ENCODE data around the gene ARHGAP9. TPM values are rescaled to one million over a fixed set of nuclear protein-coding genes. Genes with fewer than 3 reads are reported as not detected.

Gene ARHGAP9
- total RNA-seq, 1 experiment from 2014 or later: 3.6 TPM

- TF ChIP-seq MYBL2 (CRISPR knock-in tag; IDR thresholded peaks at IDR 0.05) (no peak), NR3C1 (CRISPR knock-in tag; conservative IDR thresholded peaks at IDR 0.05; ENCODE audit: low read depth) (no peak), TEAD4 (CRISPR knock-in tag; IDR thresholded peaks at IDR 0.05) (no peak), ZNF219 (CRISPR knock-in tag; IDR thresholded peaks at IDR 0.05; ENCODE audit: borderline replicate concordance) (no peak), ZNF671 (CRISPR knock-in tag; IDR thresholded peaks at IDR 0.05) (no peak), SMAD4 (CRISPR knock-in tag; IDR thresholded peaks at IDR 0.05) (no peak), TEAD1 (CRISPR knock-in tag; IDR thresholded peaks at IDR 0.05) (no peak), FOXP1 (CRISPR knock-in tag; IDR thresholded peaks at IDR 0.05; ENCODE audit: borderline replicate concordance) (no peak), OVOL2 (CRISPR knock-in tag; IDR thresholded peaks at IDR 0.05; ENCODE audit: borderline replicate concordance) (no peak)
- TF ChIP-seq, protein P1, sequence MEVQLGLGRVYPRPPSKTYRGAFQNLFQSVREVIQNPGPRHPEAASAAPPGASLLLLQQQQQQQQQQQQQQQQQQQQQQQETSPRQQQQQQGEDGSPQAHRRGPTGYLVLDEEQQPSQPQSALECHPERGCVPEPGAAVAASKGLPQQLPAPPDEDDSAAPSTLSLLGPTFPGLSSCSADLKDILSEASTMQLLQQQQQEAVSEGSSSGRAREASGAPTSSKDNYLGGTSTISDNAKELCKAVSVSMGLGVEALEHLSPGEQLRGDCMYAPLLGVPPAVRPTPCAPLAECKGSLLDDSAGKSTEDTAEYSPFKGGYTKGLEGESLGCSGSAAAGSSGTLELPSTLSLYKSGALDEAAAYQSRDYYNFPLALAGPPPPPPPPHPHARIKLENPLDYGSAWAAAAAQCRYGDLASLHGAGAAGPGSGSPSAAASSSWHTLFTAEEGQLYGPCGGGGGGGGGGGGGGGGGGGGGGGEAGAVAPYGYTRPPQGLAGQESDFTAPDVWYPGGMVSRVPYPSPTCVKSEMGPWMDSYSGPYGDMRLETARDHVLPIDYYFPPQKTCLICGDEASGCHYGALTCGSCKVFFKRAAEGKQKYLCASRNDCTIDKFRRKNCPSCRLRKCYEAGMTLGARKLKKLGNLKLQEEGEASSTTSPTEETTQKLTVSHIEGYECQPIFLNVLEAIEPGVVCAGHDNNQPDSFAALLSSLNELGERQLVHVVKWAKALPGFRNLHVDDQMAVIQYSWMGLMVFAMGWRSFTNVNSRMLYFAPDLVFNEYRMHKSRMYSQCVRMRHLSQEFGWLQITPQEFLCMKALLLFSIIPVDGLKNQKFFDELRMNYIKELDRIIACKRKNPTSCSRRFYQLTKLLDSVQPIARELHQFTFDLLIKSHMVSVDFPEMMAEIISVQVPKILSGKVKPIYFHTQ (CRISPR knock-in tag; IDR thresholded peaks at IDR 0.05): no peak
- TF ChIP-seq, protein P2, sequence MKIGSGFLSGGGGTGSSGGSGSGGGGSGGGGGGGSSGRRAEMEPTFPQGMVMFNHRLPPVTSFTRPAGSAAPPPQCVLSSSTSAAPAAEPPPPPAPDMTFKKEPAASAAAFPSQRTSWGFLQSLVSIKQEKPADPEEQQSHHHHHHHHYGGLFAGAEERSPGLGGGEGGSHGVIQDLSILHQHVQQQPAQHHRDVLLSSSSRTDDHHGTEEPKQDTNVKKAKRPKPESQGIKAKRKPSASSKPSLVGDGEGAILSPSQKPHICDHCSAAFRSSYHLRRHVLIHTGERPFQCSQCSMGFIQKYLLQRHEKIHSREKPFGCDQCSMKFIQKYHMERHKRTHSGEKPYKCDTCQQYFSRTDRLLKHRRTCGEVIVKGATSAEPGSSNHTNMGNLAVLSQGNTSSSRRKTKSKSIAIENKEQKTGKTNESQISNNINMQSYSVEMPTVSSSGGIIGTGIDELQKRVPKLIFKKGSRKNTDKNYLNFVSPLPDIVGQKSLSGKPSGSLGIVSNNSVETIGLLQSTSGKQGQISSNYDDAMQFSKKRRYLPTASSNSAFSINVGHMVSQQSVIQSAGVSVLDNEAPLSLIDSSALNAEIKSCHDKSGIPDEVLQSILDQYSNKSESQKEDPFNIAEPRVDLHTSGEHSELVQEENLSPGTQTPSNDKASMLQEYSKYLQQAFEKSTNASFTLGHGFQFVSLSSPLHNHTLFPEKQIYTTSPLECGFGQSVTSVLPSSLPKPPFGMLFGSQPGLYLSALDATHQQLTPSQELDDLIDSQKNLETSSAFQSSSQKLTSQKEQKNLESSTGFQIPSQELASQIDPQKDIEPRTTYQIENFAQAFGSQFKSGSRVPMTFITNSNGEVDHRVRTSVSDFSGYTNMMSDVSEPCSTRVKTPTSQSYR (CRISPR knock-in tag; IDR thresholded peaks at IDR 0.05): no peak
- TF ChIP-seq, protein P3, sequence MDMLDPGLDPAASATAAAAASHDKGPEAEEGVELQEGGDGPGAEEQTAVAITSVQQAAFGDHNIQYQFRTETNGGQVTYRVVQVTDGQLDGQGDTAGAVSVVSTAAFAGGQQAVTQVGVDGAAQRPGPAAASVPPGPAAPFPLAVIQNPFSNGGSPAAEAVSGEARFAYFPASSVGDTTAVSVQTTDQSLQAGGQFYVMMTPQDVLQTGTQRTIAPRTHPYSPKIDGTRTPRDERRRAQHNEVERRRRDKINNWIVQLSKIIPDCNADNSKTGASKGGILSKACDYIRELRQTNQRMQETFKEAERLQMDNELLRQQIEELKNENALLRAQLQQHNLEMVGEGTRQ (CRISPR knock-in tag; IDR thresholded peaks at IDR 0.05): no peak
These were observed 22.8 kb downstream of the ARHGAP9 start (continued) for GRCh38 chr12:57456737-57457490.

DNA sequence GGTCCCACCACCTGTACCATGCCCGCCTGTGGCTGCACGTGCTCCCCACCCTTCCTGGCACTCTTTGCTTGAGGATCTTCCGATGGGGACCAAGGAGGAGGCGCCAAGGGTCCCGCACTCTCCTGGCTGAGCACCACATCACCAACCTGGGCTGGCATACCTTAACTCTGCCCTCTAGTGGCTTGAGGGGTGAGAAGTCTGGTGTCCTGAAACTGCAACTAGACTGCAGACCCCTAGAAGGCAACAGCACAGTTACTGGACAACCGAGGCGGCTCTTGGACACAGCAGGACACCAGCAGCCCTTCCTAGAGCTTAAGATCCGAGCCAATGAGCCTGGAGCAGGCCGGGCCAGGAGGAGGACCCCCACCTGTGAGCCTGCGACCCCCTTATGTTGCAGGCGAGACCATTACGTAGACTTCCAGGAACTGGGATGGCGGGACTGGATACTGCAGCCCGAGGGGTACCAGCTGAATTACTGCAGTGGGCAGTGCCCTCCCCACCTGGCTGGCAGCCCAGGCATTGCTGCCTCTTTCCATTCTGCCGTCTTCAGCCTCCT, 23.4 kb downstream of the ARHGAP9 start:
- no peaks in the 10 kb centered on the region for H3K27me3 Mint-ChIP-seq (ENCODE audit: low read depth)
- H3K9me3 Mint-ChIP-seq: no peaks in the 10 kb centered on the region
- no peak overlapping the region for H3K27ac Mint-ChIP-seq
- DNase-seq (ENCODE audit: low spot score) (peak; percentile 75), ATAC-seq (peak; percentile 41)
- no peaks in the 10 kb centered on the region for H3K36me3 Mint-ChIP-seq
- CTCF ChIA-PET: interaction anchor here (0.8 to 9.4 kb wide), 28 partner anchors 10 to 369 kb away, joined by 3 to 245 read pairs (median 10); partner anchors contain the start of genes INHBC, LRP1, SHMT2 and STAC3
- peaks cover 55% of the 10 kb centered on the region for H3K4me1 Mint-ChIP-seq
- POLR2A ChIA-PET: interaction anchor here (0.5 to 2.0 kb wide), 6 partner anchors 37 to 1570 kb away, joined by 3 to 12 read pairs (median 6); no protein-coding TSS in a partner anchor
- H3K4me3 Mint-ChIP-seq: peak overlapping the region; percentile 69
- no peak for TF ChIP-seq ZNF671 (CRISPR knock-in tag; IDR thresholded peaks at IDR 0.05)
- TF ChIP-seq, protein P4, sequence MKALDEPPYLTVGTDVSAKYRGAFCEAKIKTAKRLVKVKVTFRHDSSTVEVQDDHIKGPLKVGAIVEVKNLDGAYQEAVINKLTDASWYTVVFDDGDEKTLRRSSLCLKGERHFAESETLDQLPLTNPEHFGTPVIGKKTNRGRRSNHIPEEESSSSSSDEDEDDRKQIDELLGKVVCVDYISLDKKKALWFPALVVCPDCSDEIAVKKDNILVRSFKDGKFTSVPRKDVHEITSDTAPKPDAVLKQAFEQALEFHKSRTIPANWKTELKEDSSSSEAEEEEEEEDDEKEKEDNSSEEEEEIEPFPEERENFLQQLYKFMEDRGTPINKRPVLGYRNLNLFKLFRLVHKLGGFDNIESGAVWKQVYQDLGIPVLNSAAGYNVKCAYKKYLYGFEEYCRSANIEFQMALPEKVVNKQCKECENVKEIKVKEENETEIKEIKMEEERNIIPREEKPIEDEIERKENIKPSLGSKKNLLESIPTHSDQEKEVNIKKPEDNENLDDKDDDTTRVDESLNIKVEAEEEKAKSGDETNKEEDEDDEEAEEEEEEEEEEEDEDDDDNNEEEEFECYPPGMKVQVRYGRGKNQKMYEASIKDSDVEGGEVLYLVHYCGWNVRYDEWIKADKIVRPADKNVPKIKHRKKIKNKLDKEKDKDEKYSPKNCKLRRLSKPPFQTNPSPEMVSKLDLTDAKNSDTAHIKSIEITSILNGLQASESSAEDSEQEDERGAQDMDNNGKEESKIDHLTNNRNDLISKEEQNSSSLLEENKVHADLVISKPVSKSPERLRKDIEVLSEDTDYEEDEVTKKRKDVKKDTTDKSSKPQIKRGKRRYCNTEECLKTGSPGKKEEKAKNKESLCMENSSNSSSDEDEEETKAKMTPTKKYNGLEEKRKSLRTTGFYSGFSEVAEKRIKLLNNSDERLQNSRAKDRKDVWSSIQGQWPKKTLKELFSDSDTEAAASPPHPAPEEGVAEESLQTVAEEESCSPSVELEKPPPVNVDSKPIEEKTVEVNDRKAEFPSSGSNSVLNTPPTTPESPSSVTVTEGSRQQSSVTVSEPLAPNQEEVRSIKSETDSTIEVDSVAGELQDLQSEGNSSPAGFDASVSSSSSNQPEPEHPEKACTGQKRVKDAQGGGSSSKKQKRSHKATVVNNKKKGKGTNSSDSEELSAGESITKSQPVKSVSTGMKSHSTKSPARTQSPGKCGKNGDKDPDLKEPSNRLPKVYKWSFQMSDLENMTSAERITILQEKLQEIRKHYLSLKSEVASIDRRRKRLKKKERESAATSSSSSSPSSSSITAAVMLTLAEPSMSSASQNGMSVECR (CRISPR knock-in tag; IDR thresholded peaks at IDR 0.05; ENCODE audit: borderline replicate concordance): 0 out of 2 replicates have a peak, but pooled peaks have one; percentile 3
- no peak for TF ChIP-seq ATF1 (CRISPR knock-in tag; IDR thresholded peaks at IDR 0.05)
- TF ChIP-seq ZNF416 (CRISPR knock-in tag; IDR thresholded peaks at IDR 0.05): no peak
- no peak for TF ChIP-seq NR2C2 (CRISPR knock-in tag; IDR thresholded peaks at IDR 0.05)
- TF ChIP-seq, protein P5, sequence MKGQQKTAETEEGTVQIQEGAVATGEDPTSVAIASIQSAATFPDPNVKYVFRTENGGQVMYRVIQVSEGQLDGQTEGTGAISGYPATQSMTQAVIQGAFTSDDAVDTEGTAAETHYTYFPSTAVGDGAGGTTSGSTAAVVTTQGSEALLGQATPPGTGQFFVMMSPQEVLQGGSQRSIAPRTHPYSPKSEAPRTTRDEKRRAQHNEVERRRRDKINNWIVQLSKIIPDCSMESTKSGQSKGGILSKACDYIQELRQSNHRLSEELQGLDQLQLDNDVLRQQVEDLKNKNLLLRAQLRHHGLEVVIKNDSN (CRISPR knock-in tag; IDR thresholded peaks at IDR 0.05): no peak
- 0 out of 2 replicates have a peak, but pooled peaks have one; percentile 47 for TF ChIP-seq E2F1 (CRISPR knock-in tag; IDR thresholded peaks at IDR 0.05)
- no peak for TF ChIP-seq MLX (CRISPR knock-in tag; IDR thresholded peaks at IDR 0.05)
- TF ChIP-seq FOXK1 (CRISPR knock-in tag; IDR thresholded peaks at IDR 0.05): no peak
- no peak for TF ChIP-seq NFATC4 (CRISPR knock-in tag; IDR thresholded peaks at IDR 0.05)
